GM06990 (cell line): Measurements from ENCODE around the gene TTC31.

Experiments
- DNase-seq: peaks from one replicate; pipeline ENCODE4 v3.0.0-alpha.2; 2011; ENCODE audit not compliant: insufficient read length; ENCODE audit errors: extremely low read depth
- H3K27me3 ChIP-seq: replicated peaks from 2 replicates; pipeline ENCODE4 v1.6.0; 2011; ENCODE audit warnings: low read length; ENCODE audit not compliant: control insufficient read depth, insufficient read depth
- H3K36me3 ChIP-seq: 2 replicates; pipeline ENCODE4 v1.5.1; 2011; ENCODE audit warnings: low read length; ENCODE audit not compliant: control insufficient read depth, insufficient read depth
- H3K4me3 ChIP-seq: replicated peaks from 2 replicates; pipeline ENCODE4 v1.5.1; 2011; ENCODE audit warnings: low read depth, mild to moderate bottlenecking, control low read depth, low read length
- CTCF ChIP-seq: IDR thresholded peaks from 2 replicates; pipeline ENCODE4 v1.5.1; 2011; ENCODE audit warnings: low read length, control low read depth, mild to moderate bottlenecking, inconsistent platforms; ENCODE audit not compliant: insufficient read depth, poor library complexity, severe bottlenecking

The TTC31 gene

GRCh38 chr2:74482801-74483674, at the start of gene TTC31, which contains the start of gene CCDC142:
Gene TTC31, plus strand, starts transcription at chr2:74483081. Its CDS starts 15 bp downstream, at chr2:74483096.
Gene CCDC142, minus strand, starts transcription at chr2:74482998. Its CDS starts 161 bp downstream, at chr2:74482837.
- peaks cover 2% of the 10 kb centered on the region for H3K36me3 ChIP-seq
- H3K4me3 ChIP-seq, result peak within 1 kb of the TSS; percentile 94
- DNase-seq, result peak; percentile 90
- H3K27me3 ChIP-seq, result no peaks in the 10 kb centered on the region
- peak; percentile 89 for TF ChIP-seq CTCF

- no peaks in the 10 kb centered on the region for H3K27me3 ChIP-seq
- H3K36me3 ChIP-seq, result no peaks in the 10 kb centered on the region
- DNase-seq, result no peak
- TF ChIP-seq CTCF, result no peak
- H3K4me3 ChIP-seq, result no peak overlapping the region
Observed at GRCh38 chr2:74436111-74436805, 46.6 kb upstream of the TTC31 start.

DNA sequence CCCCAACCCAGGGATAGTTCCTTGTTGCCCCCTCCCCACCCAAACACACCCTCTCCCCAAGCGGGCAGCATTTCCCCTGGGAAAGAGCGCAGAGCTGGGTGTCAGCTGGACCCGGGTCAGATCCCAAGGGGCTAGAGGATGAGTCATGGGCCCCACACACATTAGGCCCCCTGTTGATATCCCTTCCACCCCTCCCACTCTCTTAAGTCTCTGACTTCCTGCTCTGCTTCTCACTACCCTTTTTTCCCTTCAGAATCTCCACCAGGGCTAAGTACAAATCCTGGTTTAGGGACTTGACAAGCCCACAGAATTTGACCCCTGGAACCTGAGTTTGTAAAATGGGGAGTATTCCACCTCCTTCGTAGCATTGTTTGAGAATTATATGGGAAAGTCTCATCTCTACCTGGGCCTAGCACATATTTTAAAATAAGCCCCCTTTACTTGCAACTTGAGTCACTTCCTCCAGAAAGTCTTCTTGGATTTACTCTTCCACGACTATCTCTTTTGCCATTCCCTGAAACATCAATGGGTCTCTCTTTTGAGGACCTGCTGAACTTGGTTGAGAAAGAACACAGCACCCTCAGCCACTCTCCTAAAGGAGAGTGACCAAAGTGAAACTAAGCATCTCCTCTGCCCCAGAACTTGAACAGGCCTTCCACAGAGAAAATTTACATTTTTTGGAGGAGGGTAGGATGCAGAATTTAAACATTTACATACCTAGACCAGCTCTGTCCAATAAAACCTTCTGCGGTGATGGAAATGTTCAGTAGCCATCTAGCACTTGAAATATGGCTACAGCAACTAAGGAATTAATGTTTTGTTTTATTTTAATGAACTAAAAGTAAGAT, 45.8 kb upstream of the TTC31 start:
- no peak for TF ChIP-seq CTCF
- Histone ChIP-seq H3K36me3 (no peaks in the 10 kb centered on the region), H3K4me3 (no peak overlapping the region), H3K27me3 (no peaks in the 10 kb centered on the region)
- no peak for DNase-seq

GRCh38 chr2:74438248-74438647, 44.6 kb upstream of the TTC31 start:
- Histone ChIP-seq H3K27me3 (no peaks in the 10 kb centered on the region), H3K36me3 (no peaks in the 10 kb centered on the region), H3K4me3 (no peak overlapping the region)
- no peak for TF ChIP-seq CTCF
- no peak for DNase-seq

DNA sequence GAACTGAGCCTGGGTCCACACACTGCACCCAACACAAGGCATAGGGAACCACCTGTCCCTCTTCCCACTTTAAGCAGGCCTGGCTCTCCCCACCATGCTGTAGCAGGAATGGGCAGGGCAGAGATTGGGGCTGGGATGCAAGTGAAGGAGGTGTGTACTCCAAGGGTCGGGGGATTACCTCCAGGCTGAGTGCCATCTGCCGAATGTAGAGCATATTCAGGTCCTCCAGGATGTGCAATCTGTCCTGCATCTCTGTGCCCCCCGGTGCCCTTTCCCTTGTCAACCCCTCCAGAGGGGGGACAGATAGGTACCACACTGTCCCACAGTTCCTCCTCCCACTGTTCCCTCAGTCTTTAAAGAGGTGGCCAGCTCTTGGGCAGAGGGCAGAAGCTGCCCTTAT, 43.5 kb upstream of the TTC31 start:
- TF ChIP-seq CTCF, result no peak
- no peak overlapping the region for H3K4me3 ChIP-seq
- H3K36me3 ChIP-seq, result no peaks in the 10 kb centered on the region
- no peak for DNase-seq
- H3K27me3 ChIP-seq, result no peaks in the 10 kb centered on the region
